Endothelial cell of umbilical vein (primary cell): ENCODE measurements around the gene IFI44L.

Experiments used
- JUN ChIP-seq: IDR thresholded peaks from 2 replicates; pipeline ENCODE4 v1.6.1; 2011; ENCODE audit warnings: borderline replicate concordance, low read depth; ENCODE audit not compliant: insufficient read length, insufficient read depth
- TF ChIP-seq, protein P1 (sequence below), 2 donors: IDR thresholded peaks; 1 replicate in 1 of 2; 2 replicates in 1 of 2; pipeline ENCODE4 v1.5.1; 2011; ENCODE audit warnings: low read length in 2 of 2, mild to moderate bottlenecking in 2 of 2, moderate library complexity in 2 of 2, control low read depth in 1 of 2, inconsistent platforms in 1 of 2, low read depth in 1 of 2; ENCODE audit not compliant: insufficient read depth in 1 of 2; ENCODE audit errors: extremely low read depth in 1 of 2
- TF ChIP-seq, protein P2 (sequence below): IDR thresholded peaks from 2 replicates; pipeline ENCODE4 v1.6.1; 2011; ENCODE audit not compliant: insufficient read depth, insufficient read length

DNA sequence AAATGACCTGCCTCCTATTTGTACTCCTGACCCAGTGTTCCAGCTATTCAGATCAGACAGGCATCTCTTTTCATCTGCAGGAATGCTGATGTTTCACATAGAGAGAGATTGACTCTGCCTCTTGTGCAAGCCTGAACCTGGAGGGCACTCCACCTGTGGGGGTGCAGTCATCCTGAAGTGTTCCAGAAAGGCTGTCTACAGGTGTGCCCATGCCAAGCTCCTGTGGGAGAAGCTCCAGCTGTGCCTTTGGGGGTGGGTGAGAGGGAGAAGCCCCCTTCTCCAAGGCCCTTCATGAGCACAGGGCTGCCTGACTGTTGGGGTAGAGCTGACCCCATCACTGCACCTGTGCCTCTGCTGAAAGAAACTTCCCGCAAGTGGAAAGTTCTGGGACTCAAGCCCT is 52.2 kb downstream of the IFI44L start:
- TF ChIP-seq, protein P1, sequence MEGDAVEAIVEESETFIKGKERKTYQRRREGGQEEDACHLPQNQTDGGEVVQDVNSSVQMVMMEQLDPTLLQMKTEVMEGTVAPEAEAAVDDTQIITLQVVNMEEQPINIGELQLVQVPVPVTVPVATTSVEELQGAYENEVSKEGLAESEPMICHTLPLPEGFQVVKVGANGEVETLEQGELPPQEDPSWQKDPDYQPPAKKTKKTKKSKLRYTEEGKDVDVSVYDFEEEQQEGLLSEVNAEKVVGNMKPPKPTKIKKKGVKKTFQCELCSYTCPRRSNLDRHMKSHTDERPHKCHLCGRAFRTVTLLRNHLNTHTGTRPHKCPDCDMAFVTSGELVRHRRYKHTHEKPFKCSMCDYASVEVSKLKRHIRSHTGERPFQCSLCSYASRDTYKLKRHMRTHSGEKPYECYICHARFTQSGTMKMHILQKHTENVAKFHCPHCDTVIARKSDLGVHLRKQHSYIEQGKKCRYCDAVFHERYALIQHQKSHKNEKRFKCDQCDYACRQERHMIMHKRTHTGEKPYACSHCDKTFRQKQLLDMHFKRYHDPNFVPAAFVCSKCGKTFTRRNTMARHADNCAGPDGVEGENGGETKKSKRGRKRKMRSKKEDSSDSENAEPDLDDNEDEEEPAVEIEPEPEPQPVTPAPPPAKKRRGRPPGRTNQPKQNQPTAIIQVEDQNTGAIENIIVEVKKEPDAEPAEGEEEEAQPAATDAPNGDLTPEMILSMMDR (IDR thresholded peaks at IDR 0.05; ENCODE audit: extremely low read depth in 1 of 2, insufficient read depth in 1 of 2, low read depth in 1 of 2, low read length in 2 of 2), result no peak
- TF ChIP-seq, protein P2, sequence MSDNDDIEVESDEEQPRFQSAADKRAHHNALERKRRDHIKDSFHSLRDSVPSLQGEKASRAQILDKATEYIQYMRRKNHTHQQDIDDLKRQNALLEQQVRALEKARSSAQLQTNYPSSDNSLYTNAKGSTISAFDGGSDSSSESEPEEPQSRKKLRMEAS, result no peak
- no peak for TF ChIP-seq JUN
